Hypothalamus (tissue), 51 donors: ENCODE measurements around the gene DPYD.

Source experiments
- DNase-seq, 51 donors: peaks; one replicate each; lab custom pipeline; 2025; lab: John Stamatoyannopoulos, UW

Gene DPYD

DNA sequence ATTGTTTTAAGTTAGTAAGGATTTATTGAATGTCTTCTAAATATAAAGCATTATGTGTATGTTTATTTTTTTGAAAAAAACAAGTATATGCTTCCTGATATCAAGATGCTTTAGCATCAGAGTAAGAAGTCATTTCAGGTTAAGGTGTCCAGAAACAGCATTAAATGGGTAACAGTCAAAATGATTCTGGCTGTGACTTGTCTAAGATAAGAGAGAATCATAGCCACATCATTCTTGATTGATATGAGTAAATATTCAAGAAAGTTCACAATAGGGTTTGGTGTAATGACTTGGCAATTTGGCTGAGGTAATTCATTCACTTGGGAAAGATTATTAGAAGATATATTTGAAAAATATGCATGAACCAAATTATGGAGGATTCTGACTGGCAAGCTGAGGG, 193.8 kb downstream of the DPYD start:
- no peak for DNase-seq

DNA sequence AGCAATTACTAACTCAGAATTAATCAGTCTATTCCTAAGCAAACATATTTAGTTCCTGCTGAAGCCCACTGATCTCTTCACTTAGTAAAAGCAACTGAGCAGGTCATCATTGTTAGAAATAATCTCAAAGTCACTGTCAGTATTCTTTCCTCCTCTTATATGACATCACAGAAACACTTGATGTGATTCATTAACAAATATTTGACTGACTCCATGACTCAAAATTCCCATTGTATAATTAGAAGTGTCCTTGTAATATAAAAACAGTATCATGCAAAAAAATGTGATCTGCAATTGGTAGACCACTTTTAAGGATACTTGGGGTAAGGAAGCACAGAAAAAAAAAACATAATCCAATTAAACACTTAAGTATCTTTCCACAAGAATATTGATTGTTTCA, 194.4 kb downstream of the DPYD start:
- DNase-seq: no peak

DNA sequence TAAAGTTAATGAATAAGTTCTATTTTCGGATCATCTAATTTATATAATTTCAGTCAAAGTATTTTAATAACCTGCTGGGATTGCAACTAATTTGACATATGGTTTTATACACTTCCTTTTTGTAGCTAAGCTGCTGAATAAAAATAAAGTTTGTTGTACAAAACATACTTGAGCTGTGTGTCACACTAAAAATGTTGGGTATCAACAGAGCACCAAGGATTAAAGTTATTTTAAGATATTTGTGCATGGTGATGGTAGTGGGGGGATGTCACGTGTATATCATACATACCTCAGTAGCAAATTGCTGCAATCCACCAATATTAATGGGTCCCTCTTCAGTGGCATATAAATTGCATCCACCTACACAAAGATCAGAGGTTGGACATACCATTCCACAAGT, 199.6 kb downstream of the DPYD start:
- no peak for DNase-seq

DNA sequence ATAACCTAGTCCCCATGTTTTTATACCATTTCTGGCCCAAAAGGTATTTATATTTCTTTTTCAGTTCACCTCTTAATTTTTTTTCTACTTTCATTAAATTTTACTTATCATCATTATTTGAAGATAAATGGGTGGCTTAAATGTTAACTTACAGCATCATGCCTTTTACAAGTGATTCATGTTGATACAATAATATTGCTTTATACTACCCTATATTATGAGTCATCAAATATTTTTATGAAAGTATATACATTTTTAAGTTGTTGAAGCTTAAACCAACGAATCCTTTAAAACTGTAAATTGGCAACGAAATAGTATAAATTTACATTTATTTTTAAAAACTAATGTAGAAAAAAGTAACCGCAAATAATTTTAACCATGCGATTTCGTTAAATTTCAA, 207.9 kb downstream of the DPYD start:
- DNase-seq: no peak

DNA sequence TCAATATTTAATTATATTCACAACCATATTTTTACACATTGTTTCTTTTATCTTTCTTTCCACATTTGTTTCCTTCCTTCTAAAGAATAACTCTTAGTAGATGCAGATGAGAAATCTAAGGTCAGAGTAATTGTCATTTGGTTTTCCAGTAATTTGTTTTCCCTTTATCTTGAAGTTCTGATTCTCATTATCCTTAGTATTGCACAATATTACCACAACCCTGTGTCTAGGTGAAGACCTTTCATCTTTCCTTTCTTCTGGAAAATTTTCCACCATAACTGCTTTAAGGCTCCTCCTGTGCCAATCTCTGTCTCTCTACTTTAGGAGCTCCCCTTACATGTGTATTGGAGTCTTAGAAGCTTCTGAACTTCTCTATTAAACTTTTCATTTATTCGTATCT, 209.0 kb downstream of the DPYD start:
- no peak for DNase-seq

DNA sequence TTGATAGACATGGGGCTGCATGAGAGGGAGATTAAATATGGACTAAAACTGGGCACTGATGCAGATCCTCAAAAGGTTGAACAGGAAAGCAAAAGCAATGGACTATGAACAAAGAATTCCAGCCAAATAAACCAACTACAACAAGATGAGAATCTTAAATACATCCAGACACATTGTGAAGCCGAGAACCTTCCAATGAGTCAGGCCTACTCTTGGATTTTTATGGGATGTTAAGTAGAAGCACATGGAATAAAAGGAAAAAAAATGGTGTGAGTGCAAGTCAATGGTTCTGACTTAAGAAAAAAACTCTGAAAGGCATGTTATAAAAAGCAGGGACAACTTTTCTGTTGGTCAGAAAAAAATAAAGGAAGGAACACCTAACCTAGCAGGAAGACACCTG, 227.2 kb downstream of the DPYD start:
- no peak for DNase-seq

DNA sequence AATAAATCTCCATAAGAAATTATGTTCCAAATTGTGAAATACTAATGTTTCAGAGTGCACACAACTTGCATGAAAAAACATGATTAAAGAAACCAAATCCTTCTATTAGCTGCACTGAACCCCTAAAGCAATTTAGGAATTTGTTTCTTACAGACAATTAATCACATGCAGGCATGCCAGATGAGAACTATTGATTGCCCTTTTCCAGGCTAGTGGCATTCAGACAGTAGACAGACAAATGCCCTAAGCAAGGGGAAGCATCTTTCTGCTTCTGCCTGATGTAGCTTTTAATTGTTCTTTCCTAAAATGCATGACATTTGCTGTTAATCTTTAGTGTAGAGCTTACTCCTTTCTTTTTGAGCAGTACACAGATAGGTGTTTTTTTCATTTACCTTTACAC, 229.5 kb downstream of the DPYD start:
- no peak for DNase-seq

DNA sequence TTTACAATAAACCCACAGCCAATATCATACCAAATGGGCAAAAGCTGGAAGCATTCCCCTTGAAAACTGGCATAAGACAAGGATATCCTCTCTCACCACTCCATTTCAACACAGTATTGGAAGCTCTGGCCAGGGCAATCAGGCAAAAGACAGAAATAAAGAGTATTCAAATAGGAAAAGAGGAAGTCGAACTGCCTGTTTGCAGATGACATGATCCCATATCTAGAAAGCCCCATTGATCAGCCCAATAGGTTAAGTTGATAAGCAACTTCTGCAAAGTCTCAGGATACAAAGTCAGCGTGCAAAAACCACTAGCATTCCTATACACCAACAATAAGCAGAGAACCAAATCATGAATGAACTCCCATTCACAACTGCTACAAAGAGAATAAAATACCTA, 235.5 kb downstream of the DPYD start:
- no peak for DNase-seq

DNA sequence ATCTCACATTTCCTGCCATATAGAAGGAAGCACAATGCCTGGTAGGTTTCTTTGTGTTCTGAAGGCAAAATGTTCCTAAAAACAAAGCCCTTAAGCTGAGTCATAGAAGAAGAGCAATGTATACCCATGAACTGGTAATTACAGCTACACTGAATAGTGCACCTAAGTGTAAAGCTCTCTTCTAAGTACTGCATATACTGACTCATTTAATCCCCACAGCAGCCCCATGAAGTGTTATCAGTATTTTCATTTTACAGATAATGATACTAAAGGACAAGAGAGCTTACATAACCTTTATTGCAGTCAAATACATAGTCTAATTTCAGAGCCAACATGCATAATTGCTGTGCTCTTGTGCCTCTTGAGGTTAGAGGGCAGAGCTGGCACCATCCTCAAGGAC, 239.9 kb downstream of the DPYD start:
- no peak for DNase-seq

DNA sequence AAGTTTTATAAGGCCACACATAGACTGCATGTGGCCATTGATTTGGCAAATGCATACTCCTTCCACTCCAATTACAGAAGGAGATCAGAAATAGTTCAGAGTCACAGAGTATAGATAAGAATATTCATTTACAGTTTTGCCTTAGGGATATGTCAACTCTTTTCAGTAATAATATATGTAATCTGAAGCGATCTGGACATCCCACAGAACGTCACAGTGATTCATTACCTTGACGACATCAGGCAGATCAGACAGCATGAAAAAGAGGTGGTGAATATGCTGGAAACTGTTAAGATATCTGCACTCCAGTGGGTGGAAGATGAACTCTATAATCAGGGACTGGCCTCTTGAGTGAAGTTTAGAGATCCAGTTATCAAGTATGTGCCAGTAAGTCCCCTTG, 240.4 kb downstream of the DPYD start:
- DNase-seq: no peak

DNA sequence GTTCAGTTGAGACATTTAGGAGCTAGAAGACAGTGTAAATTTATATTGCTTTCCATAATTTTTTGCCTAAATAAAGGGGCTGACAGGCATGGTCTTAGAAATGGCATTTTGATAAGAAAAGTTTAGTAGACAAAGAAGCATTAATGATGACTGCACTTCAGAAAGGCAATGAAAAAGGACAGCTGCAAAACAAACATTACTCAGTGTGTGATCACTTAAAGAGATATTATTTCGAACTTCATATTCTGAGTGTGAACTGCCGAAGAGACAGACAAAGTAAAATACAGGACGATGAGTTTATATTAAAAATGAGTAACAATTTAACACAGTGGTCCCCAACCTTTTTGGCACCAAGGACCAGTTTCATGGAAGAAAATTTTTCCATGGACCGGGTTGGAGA, 243.1 kb downstream of the DPYD start:
- no peak for DNase-seq

DNA sequence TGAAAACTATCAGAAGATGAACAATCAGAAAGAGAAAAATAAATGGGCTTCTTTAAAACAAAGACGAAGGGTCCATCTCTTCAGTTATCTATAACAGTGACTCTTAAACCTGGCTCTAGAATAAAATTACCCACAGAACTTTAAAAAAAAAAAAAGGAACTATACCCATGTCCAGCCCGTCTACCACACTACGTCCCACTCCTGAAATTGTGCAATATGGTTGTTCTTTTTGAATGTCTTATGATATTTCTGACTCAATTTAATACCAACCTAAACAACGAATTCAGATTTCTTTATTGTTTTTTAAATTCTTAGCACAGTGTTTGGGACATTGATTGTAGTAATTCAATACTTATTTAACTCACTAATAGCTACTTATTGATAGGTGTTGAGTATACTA, 246.3 kb downstream of the DPYD start:
- DNase-seq: no peak

DNA sequence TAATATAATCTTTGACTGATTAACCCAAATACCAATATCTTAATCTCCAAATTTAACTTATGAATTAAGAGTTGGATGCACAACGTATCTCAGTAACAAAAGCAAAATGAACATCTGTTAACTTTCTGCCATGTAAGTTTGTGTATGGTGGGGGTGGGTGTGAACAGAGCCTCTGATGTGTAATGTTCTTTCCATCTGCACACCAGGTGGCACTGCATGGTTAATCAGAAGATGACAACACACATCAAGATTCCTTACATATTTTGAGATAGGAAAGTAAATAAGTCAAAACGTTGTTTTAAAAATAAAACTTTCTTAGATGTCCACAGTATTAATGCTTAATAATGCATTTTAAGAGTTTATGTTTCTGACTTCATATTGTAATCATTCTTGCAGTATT, 251.9 kb downstream of the DPYD start:
- no peak for DNase-seq

DNA sequence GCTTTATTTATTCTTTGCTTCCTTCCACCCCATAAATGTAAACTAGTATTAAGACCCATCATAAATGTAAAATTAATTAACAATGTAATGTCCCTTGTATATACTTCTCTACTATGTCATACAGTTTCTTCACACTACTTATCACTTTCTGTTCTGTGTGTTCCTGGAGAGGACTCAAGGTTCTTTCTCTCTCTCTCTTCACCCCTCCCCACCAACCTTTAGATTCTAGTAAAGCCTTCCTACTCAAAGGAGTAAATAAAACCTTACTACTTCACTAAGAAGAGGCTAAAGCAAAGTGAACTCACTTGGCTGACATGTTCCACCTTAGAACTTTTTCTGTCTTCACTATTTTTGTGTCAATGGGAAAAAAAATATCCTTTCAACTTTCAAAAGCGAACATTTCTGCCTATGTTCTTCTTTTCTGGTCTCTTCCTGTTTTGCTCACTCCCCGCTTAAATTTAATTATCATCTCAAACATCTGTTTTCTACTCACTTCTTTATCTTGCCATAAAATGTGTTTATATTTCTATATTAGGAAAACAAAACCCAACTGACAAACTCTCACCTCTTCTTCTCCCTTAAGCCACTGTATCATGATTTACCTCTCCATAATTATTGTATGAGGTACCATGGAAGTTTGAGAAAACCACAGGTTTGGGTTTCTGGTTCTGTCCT, 260.3 kb downstream of the DPYD start:
- no peak for DNase-seq

DNA sequence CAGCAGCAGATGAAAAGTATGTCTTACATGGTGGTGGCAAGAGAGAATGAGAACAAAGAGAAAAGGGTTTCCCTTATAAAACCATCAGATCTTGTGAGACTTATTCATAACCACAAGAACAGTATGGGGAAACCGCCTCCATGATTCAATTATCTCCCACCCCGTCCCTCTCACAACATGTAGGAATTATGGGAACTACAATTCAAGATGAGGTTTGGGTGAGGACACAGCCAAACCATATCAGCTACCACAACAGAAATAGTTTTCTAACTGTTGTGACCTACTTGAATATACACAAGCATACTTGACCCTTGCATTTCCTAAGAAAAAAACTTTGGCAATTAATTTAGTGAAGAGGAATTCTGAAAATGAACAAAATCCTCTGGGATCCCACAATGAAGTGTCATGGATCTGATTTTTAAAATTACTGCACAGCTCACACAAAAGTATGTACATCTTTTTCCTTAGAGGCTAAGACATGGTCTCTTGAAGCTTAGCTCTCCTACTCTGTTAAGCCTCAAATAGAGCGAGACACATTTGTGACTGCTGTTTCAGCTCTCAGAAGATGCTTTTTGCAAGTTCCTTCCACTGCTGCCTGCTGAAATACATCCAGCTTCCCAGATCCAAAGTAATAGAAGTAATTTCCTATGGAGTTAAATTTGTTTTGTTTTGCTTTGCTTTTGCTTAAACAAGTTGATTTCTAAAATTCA, 265.8 kb downstream of the DPYD start:
- no peak for DNase-seq

DNA sequence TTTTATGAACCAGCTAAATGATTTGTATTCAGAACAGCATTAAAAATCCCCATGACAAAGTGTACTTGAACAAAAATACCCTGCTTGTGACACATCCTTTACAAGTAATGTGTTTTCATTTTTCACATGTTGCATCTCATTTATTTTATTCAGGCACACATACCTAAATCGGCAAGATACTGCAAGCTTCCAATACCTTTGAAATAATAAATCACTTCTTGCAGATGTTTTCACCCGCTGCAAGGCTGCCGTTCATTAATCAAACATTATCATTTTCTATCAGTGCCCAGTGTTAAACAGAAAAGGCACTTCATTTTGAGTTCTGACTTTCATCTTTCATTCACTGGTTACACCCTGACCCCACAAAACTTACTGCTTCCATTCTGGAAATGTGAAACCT, 269.6 kb downstream of the DPYD start:
- DNase-seq: no peak

DNA sequence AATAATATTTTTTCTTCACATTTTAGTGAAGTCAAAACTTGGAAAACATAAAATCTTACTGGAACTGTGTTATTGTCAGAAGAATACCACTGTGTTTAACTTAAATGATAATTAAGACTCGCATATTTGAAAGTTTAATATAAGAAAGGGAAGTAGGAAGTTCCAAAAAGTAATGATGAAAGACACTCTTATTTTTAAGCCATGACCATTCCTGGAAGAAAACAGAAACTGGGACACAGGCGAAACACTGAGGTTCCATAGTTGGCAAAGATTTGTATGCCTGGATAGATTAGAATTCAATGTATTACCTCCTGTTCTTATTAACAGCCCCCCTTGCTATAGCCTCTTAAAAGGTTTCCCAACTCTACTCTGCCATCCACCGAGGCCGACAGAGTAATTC, 271.2 kb downstream of the DPYD start:
- no peak for DNase-seq

DNA sequence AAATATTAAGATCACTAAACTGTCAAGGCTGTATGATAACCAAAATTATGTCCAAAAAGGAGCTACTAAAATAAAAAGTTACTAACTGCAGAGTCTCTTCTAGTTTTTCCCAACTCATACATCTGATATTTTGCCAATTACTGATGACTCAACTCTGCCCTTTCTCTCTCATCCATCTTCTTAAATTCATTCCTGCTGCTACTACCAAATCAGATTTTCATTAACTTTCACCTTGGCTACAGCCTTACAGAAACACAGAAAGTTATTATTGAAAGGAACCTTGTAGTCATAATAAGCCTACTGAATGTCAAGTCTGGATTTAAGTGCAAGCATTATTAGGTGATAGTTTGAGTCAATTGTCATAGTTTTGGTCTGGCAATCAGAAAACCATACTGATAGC, 273.1 kb downstream of the DPYD start:
- DNase-seq: no peak

DNA sequence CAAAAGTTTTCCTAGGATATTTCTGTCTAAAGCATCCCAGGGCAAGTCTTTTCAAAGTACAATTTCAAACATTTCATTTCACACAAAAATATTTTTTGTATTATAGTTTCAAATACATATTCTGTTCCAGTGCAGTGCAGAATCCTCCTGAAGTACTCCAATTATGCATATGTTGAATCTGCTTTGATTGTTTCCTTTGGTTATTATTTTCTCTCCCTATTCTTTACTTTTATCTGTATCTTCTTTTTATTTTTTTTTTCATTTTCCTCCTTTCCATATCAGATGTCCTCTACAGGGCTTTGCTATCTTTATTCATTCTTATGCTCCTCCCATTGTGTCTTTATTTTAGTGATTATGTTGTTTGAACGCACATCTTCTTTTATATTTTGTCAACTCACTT, 274.8 kb downstream of the DPYD start:
- no peak for DNase-seq

DNA sequence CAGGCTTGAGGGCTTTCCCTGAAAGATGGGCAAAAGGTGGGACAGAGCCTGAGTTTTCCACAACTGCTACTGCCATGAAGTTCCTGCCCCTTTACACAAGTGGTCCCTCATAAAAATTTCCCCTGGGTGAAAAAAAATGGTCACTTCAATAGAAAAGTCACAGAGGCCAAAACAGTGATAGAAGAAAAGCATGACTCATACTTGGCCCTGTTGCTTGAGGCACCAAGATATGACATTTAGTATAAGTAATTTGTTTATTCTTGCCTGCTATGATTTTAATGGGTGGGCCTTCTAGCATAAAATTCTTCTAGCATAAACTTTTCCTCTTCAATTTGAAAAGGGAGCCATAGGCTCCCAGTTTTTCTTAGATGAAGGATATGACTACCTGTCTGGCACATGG, 280.2 kb downstream of the DPYD start:
- no peak for DNase-seq

DNA sequence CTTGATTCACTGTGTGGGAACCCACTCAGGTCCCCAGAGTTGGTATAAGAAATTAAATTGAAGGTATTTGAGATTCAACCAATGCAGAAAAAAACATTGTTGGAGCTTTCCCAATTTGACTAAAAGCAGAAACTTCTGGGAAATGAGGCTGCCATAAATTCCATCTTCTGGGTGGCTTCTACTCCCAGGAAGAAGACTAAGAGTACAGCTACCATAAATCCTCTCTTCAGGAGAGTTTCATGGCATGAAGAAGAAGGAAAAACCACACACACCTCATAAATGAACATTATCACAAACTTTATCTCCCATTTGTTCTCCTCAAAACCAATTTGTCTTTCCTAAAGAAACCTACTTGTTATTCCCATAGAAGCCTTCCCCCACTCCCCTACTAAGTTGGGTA, 283.9 kb downstream of the DPYD start:
- no peak for DNase-seq

DNA sequence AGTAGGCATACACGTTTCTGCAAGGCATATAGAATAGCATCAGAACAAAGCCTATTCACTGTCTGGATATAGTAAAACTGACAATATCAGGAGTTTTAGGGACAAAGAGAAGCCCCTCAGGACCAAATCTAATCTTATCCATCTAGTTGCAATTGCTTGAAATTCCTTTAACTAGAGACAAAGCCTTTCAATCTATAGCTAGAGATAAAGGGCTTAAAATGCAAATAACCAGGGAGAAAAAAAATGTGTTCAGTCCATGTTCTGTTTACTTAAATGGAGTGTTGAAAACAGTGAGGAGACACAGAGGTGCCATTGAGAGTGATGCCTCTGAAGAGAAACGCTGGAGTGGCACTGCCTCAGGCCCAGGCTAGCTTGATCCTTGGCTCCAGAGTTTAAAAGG, 286.1 kb downstream of the DPYD start:
- DNase-seq: no peak

DNA sequence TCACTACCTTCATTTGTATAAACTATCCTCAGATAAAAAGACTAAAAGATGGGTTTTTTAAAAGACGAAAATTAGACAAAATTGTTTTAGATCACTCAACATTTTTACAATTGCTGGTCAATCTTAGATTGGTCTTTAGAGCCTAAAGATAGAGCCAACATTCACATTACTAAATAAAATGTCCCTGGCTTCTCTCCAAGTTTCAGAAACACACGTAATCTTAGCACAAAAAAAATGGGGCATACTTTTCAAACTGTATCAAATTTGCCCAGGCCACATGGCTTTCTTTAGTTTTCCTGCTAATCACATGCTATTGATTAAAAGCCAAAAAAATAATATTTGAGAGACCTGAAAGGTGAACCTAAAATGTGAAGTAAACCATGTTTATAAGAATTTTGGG, 288.1 kb downstream of the DPYD start:
- no peak for DNase-seq
